ENCODE data around the gene CUZD1. TPM values are rescaled to one million over a fixed set of nuclear protein-coding genes. Genes with fewer than 3 reads are reported as not detected.

The CUZD1 gene
- total RNA-seq, 2 donors from 2014 or later = 0.23 to 0.85 TPM

DNA sequence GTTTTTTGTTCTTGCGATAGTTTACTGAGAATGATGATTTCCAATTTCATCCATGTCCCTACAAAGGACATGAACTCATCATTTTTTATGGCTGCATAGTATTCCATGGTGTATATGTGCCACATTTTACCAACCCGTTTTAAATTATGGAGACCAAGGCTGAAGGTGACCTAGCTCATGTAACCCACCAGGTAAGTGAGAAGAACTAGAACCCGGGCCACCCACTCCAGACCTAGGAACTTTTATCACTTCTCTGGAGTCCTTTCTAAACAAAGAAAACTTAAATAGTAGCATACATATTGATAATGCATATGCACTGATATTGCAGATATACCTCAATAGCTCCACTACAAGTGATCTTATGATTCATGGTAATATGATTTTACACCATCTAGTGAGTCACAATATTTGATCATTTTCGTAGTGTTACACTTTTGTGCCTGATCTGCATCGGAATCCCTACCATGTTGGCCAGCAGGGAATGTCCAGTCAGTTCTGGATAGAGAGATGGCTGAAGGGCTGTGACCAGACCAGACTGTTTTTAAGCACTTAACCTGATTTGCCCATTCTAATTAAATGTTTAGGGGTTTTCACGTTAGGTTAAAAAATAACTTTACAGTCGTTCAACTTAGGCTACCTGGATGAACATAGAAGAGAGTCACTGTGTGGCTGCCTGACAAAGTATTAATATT lies 15.2 kb downstream of the CUZD1 start:
- DNase-seq (ENCODE audit: low spot score) = no peak
- intact Hi-C loops (cut with DNase I) = no loop called here
- no peaks in the 10 kb centered on the region for H3K4me1 ChIP-seq (replicated peaks)
- H3K9me3 ChIP-seq = no peaks in the 10 kb centered on the region
- no peaks in the 10 kb centered on the region for H3K36me3 ChIP-seq
- TF ChIP-seq POLR2AphosphoS5 (IDR thresholded peaks at IDR 0.05) (no peak), POLR2A (IDR thresholded peaks at IDR 0.05) (no peak)
- TF ChIP-seq, protein P1, sequence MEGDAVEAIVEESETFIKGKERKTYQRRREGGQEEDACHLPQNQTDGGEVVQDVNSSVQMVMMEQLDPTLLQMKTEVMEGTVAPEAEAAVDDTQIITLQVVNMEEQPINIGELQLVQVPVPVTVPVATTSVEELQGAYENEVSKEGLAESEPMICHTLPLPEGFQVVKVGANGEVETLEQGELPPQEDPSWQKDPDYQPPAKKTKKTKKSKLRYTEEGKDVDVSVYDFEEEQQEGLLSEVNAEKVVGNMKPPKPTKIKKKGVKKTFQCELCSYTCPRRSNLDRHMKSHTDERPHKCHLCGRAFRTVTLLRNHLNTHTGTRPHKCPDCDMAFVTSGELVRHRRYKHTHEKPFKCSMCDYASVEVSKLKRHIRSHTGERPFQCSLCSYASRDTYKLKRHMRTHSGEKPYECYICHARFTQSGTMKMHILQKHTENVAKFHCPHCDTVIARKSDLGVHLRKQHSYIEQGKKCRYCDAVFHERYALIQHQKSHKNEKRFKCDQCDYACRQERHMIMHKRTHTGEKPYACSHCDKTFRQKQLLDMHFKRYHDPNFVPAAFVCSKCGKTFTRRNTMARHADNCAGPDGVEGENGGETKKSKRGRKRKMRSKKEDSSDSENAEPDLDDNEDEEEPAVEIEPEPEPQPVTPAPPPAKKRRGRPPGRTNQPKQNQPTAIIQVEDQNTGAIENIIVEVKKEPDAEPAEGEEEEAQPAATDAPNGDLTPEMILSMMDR (IDR thresholded peaks at IDR 0.05) = no peak
- WGBS = 84% methylated on average over 7 of the region's 7 CpGs
- H3K4me3 ChIP-seq = no peak overlapping the region
- H3K27me3 ChIP-seq (replicated peaks; ENCODE audit: insufficient read depth) = no peaks in the 10 kb centered on the region
- H3K27ac ChIP-seq = no peak overlapping the region

DNA sequence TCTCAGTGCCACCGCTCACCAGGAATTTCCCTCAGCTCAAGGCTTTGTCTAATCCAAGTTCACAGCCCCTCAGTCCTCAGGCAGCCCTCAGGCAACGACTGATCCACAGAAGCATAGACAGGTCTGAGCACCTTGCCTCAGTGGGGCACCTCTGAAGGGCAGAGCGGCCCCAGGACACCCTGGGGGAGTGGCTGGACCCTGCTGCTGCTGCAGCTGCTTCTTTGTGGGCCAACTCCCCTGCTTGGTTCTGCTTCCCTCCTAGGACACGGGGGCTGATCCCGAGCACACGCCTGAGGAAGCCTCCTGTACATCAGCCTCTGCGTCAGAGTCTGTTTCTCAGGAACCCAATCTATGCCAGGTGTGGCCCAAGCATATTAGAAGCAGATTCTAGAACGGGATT lies 16.2 kb downstream of the CUZD1 start:
- WGBS = 73% methylated on average over 8 of the region's 8 CpGs
- Histone ChIP-seq H3K27me3 (replicated peaks; ENCODE audit: insufficient read depth) (no peaks in the 10 kb centered on the region), H3K9me3 (no peaks in the 10 kb centered on the region), H3K4me1 (replicated peaks) (no peaks in the 10 kb centered on the region), H3K4me3 (no peak overlapping the region), H3K27ac (no peak overlapping the region), H3K36me3 (no peaks in the 10 kb centered on the region)
- no peak for TF ChIP-seq POLR2A (IDR thresholded peaks at IDR 0.05)
- TF ChIP-seq, protein P1 (IDR thresholded peaks at IDR 0.05) = no peak
- no peak for DNase-seq (ENCODE audit: low spot score)
- intact Hi-C loops (cut with DNase I) = no loop called here

DNA sequence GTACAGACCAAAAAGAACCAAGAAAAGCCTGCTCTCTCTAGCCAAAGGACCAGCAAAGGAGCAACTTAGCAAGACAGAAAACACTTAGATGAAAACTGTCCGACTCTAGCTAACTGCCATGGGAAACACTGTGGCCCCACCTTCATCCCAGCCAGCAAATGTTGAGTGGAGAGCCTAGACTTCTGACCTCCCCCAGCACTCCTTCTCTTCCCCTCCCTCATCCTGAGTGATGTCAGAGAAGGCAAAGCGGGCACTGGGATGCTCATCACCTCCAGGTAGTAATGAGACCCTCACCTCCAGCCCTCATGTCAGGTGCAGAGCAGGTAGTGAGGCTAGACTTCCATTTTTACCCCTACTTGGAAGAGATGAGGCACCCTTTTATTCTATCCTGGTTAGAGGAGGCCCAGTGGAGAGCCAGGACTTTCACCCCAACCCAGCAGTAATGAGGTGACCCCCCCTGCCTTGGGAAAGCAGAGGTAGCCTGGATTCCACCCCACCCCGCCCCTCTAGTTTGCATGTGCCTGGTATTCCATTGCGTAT lies 16.9 kb downstream of the CUZD1 start:
- H3K36me3 ChIP-seq = no peaks in the 10 kb centered on the region
- no peaks in the 10 kb centered on the region for H3K4me1 ChIP-seq (replicated peaks)
- H3K4me3 ChIP-seq = no peak overlapping the region
- no peaks in the 10 kb centered on the region for H3K9me3 ChIP-seq
- WGBS = 90% methylated on average over 4 of the region's 4 CpGs
- no peak for TF ChIP-seq POLR2A (IDR thresholded peaks at IDR 0.05)
- TF ChIP-seq, protein P1 (IDR thresholded peaks at IDR 0.05) = no peak
- TF ChIP-seq POLR2AphosphoS5 (IDR thresholded peaks at IDR 0.05) = no peak
- H3K27ac ChIP-seq = no peak overlapping the region
- H3K27me3 ChIP-seq (replicated peaks; ENCODE audit: insufficient read depth) = no peaks in the 10 kb centered on the region
- intact Hi-C loops (cut with DNase I) = no loop called here
- no peak for DNase-seq (ENCODE audit: low spot score)

DNA sequence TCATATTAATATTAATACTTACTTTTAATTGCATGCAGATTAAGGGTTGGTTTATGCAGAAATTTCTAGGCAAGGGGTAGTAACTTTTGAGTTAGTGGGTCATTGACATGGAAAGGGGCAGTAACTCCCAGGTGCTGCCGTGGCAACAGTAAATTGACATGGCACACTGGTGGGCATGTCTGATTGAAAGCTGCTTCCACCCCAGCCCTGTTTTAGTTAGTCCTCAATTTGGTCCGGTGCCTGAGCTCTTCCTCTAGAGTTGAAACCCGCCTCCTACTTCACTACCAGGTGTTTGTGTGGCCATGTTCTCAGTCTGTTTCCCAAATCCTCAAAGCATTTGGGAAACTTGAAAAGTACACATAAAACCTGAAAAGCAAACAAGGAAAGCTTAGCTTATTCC lies 18.4 kb downstream of the CUZD1 start:
- Histone ChIP-seq H3K4me1 (replicated peaks) (no peaks in the 10 kb centered on the region), H3K9me3 (no peaks in the 10 kb centered on the region), H3K27me3 (replicated peaks; ENCODE audit: insufficient read depth) (no peaks in the 10 kb centered on the region), H3K36me3 (no peaks in the 10 kb centered on the region), H3K4me3 (no peak overlapping the region), H3K27ac (no peak overlapping the region)
- no peak for DNase-seq (ENCODE audit: low spot score)
- intact Hi-C loops (cut with DNase I) = no loop called here
- TF ChIP-seq, protein P1 (IDR thresholded peaks at IDR 0.05) = no peak
- TF ChIP-seq POLR2AphosphoS5 (IDR thresholded peaks at IDR 0.05) (no peak), POLR2A (IDR thresholded peaks at IDR 0.05) (no peak)
- WGBS = 94% methylated on average over 3 of the region's 3 CpGs
